HCT116 (cell line): ENCODE measurements around the gene TRIM41. TPM values are rescaled to one million over a fixed set of nuclear protein-coding genes. Genes with fewer than 3 reads are reported as not detected.
A peak's percentile ranks its signal among the peaks of the same experiment; 100 is the strongest.

Source experiments
- ATAC-seq: fragments of 200-7000 bp; cut with Tn5 transposase; 2 replicates; pipeline ENCODE4 v1.9.1; 2020; ENCODE audit warnings: mild to moderate bottlenecking, moderate library complexity
- BruUV-seq: library from RNA; stranded (reverse); fragments of 400-500 nt; replicated peaks from 2 replicates; lab custom pipeline; 2021; lab: Mats Ljungman, UMichigan
- CTCF ChIA-PET: fragments of 300-600 bp; sonication (Branson Sonifier 250); formaldehyde crosslinking; loops from one replicate; lab custom pipeline; 2021; ENCODE audit warnings: antibody characterized with exemption; lab: Charles Lee
- POLR2A ChIA-PET: fragments of 300-600, 350-600 bp; sonication (Branson Sonifier 250); formaldehyde crosslinking; loops from one replicate; lab custom pipeline; 2021; ENCODE audit warnings: antibody characterized with exemption; lab: Charles Lee
- RAD21 ChIA-PET, 2 experiments: fragments of 300-600 bp; sonication (Branson Sonifier 250); formaldehyde crosslinking; loops; one replicate each; lab custom pipeline; 2023; ENCODE audit warnings: low total read pairs in 2 of 2; ENCODE audit not compliant: uncharacterized antibody in 2 of 2, unreplicated experiment in 2 of 2, low non-redundant PET in 1 of 2; lab: Charles Lee
- DNase-seq: peaks from one replicate; pipeline ENCODE4 v3.0.0-alpha.2; 2010; ENCODE audit warnings: low read depth, low spot score
- H2AFZ ChIP-seq: fragments of 200-600 bp; shearing (Covaris generic), sonication (generic); 2 replicates; pipeline ENCODE4 v1.6.1; 2017; ENCODE audit warnings: low read depth, mixed run types, mixed read lengths, antibody characterized with exemption, low read length; ENCODE audit not compliant: poor library complexity, severe bottlenecking
- H3K27ac ChIP-seq: 2 replicates; pipeline ENCODE4 v1.5.1; 2012; ENCODE audit warnings: low read depth, low read length
- H3K27me3 ChIP-seq: fragments of 200-600 bp; sonication (generic); 2 replicates; pipeline ENCODE4 v1.6.1; 2016; ENCODE audit warnings: mixed run types, low read length, mixed read lengths; ENCODE audit not compliant: insufficient read depth
- H3K36me3 ChIP-seq, 2 experiments: fragments of 200-500 bp in 1 of 2; fragments of 200-600 bp in 1 of 2; sonication (Bioruptor generic) in 1 of 2; sonication (generic) in 1 of 2; 2 replicates each; pipeline versions ENCODE4 v1.5.1 to v1.6.1; 2014 to 2016; ENCODE audit warnings: low read length in 2 of 2, inconsistent platforms in 1 of 2, mixed read lengths in 1 of 2, mixed run types in 1 of 2; ENCODE audit not compliant: insufficient read depth in 2 of 2, control insufficient read depth in 1 of 2
- H3K4me1 ChIP-seq, 2 experiments: fragments of 200-600 bp in 1 of 2; sonication (generic) in 1 of 2; 2 replicates each; pipeline versions ENCODE4 v1.5.1 to v1.6.1; 2012 to 2017; ENCODE audit warnings: low read length in 2 of 2, inconsistent platforms in 1 of 2, mild to moderate bottlenecking in 1 of 2, mixed read lengths in 1 of 2, mixed run types in 1 of 2, moderate library complexity in 1 of 2; ENCODE audit not compliant: insufficient read depth in 2 of 2, control insufficient read depth in 1 of 2
- H3K4me2 ChIP-seq: fragments of 200-600 bp; sonication (generic); 2 replicates; pipeline ENCODE4 v1.6.1; 2017; ENCODE audit warnings: mixed run types, low read length, mixed read lengths
- H3K4me3 ChIP-seq, 2 experiments: fragments of 200-600 bp in 1 of 2; sonication (generic) in 1 of 2; replicated peaks in 1 of 2; 2 replicates each; pipeline ENCODE4 v1.5.1; 2011 to 2016; ENCODE audit warnings: low read length in 2 of 2, control low read depth in 1 of 2, low read depth in 1 of 2, mild to moderate bottlenecking in 1 of 2, mixed read lengths in 1 of 2, mixed run types in 1 of 2
- H3K79me2 ChIP-seq: fragments of 200-600 bp; sonication (generic); 2 replicates; pipeline ENCODE4 v1.6.1; 2017; ENCODE audit warnings: mild to moderate bottlenecking, mixed run types, low read length, moderate library complexity, mixed read lengths; ENCODE audit not compliant: insufficient read depth
- H3K9ac ChIP-seq: fragments of 200-600 bp; sonication (generic); 2 replicates; pipeline ENCODE4 v1.6.1; 2016; ENCODE audit warnings: low read length, mixed read lengths
- H3K9me2 ChIP-seq: fragments of 200-600 bp; sonication (generic), shearing (Covaris generic); 2 replicates; pipeline ENCODE4 v1.6.1; 2017; ENCODE audit warnings: mixed run types, mild to moderate bottlenecking, moderate library complexity; ENCODE audit not compliant: insufficient read depth
- H3K9me3 ChIP-seq, 2 experiments: fragments of 200-500 bp in 1 of 2; fragments of 200-600 bp in 1 of 2; sonication (Bioruptor generic) in 1 of 2; sonication (generic) in 1 of 2; 2 replicates each; pipeline ENCODE4 v1.6.1; 2014 to 2017; ENCODE audit warnings: low read length in 2 of 2, mixed read lengths in 2 of 2, inconsistent platforms in 1 of 2, low read depth in 1 of 2, mild to moderate bottlenecking in 1 of 2, mixed run types in 1 of 2, moderate library complexity in 1 of 2; ENCODE audit not compliant: control insufficient read depth in 1 of 2, insufficient read depth in 1 of 2
- H4K20me1 ChIP-seq: fragments of 200-600 bp; sonication (generic), shearing (Covaris generic); 2 replicates; pipeline ENCODE4 v1.6.1; 2017; ENCODE audit warnings: mixed run types, mild to moderate bottlenecking, moderate library complexity; ENCODE audit not compliant: insufficient read depth
- ATF3 ChIP-seq: IDR thresholded peaks from 2 replicates; pipeline ENCODE4 v1.6.1; 2012
- CEBPB ChIP-seq: IDR thresholded peaks from 2 replicates; pipeline ENCODE4 v1.6.1; 2012; ENCODE audit warnings: low read depth
- EGR1 ChIP-seq: IDR thresholded peaks from 2 replicates; pipeline ENCODE4 v1.6.1; 2012; ENCODE audit warnings: low read depth
- MAX ChIP-seq: IDR thresholded peaks from 2 replicates; pipeline ENCODE4 v1.6.1; 2012
- POLR2AphosphoS5 ChIP-seq: IDR thresholded peaks from 2 replicates; pipeline ENCODE4 v1.6.1; 2011; ENCODE audit warnings: mild to moderate bottlenecking, low read depth, low read length, moderate library complexity
- RAD21 ChIP-seq: IDR thresholded peaks from 2 replicates; pipeline ENCODE4 v1.6.1; 2012; ENCODE audit warnings: low read depth, mild to moderate bottlenecking
- SIN3A ChIP-seq: IDR thresholded peaks from 2 replicates; pipeline ENCODE4 v1.6.1; 2012; ENCODE audit warnings: low read depth
- YY1 ChIP-seq: IDR thresholded peaks from 2 replicates; pipeline ENCODE4 v1.6.1; 2011; ENCODE audit warnings: low read length, low read depth, moderate library complexity, mild to moderate bottlenecking; ENCODE audit not compliant: insufficient replicate concordance; ENCODE audit errors: extremely low read depth
- ZBTB33 ChIP-seq: IDR thresholded peaks from 2 replicates; pipeline ENCODE4 v1.6.1; 2011; ENCODE audit warnings: mild to moderate bottlenecking, low read length, moderate library complexity; ENCODE audit not compliant: insufficient replicate concordance; ENCODE audit errors: extremely low read depth
- ZNF274 ChIP-seq: fragments of 200-500 bp; sonication (Bioruptor generic); IDR thresholded peaks from 2 replicates; pipeline ENCODE4 v1.6.1; 2014; ENCODE audit warnings: mild to moderate bottlenecking, low read depth, low read length, inconsistent platforms
- intact Hi-C: fragments of 100-400 bp; cut with micrococcal nuclease; formaldehyde crosslinking; loops from 2 replicates; pipeline ENCODE4 v1.10.0; 2022
- total RNA-seq: library from RNA; stranded (reverse); gene quantifications from one replicate; pipeline ENCODE4 v1.2.1, GENCODE V29; 2021; ENCODE audit not compliant: unreplicated experiment

The TRIM41 gene
- total RNA-seq, 1 experiment from 2014 or later = 51.8 TPM

- H3K36me3 ChIP-seq = peaks cover 49 to 77% of the 10 kb centered on the region in 2 experiments
- no peaks in the 10 kb centered on the region for H3K27me3 ChIP-seq
- H3K4me2 ChIP-seq = no peak overlapping the region
- no peak for ATAC-seq
- peaks cover 7 to 18% of the 10 kb centered on the region in 2 experiments for H3K4me1 ChIP-seq
- peaks cover 53% of the 10 kb centered on the region; the same call in 1 of the 2 replicates for H4K20me1 ChIP-seq
- no peak overlapping the region for H3K4me3 ChIP-seq
- ChIA-PET CTCF (no interaction called here), POLR2A (interaction anchor here (0.8 kb wide), 1 partner anchor 16 kb away, joined by 3 read pairs; the partner anchor contains the start of gene TRIM41), RAD21 (no interaction called here)
- H3K27ac ChIP-seq = 0 out of 2 replicates have a peak overlapping the region, but pooled peaks have one; percentile 9
- BruUV-seq = no TSS peak
- peaks cover 71% of the 10 kb centered on the region for H3K79me2 ChIP-seq
- no peaks in the 10 kb centered on the region for H3K9me2 ChIP-seq
- no peaks in the 10 kb centered on the region for H3K9me3 ChIP-seq
- H2AFZ ChIP-seq = no peak overlapping the region
- intact Hi-C loops = no loop called here
- no peak for DNase-seq
- no peak overlapping the region for H3K9ac ChIP-seq
- TF ChIP-seq CEBPB (no peak), YY1 (no peak), RAD21 (no peak), SIN3A (no peak), EGR1 (no peak), MAX (no peak), POLR2AphosphoS5 (no peak), ATF3 (no peak), ZBTB33 (no peak), ZNF274 (no peak)
Measured at GRCh38 chr5:181239062-181239663, 16.1 kb downstream of the TRIM41 start.
